Stimulated activated CD8-positive, alpha-beta memory T cell treated with anti-CD3 and anti-CD28 coated beads, Interleukin-7, amount 100 ng/mL, for 48 hours (primary cell): ENCODE data around the gene BCL11B.

Experiments used
- DNase-seq, 2 donors: peaks; one replicate each; pipeline ENCODE4 v3.0.0-alpha.2; 2020; ENCODE audit warnings: low read depth in 1 of 2; ENCODE audit errors: extremely low read depth in 1 of 2

Gene BCL11B

GRCh38 chr14:99203080-99203479 is 68.9 kb downstream of the BCL11B start:
- DNase-seq = no peak

GRCh38 chr14:99202516-99202915 is 69.5 kb downstream of the BCL11B start:
- no peak for DNase-seq

GRCh38 chr14:99201351-99202073 is 70.5 kb downstream of the BCL11B start:
- no peak for DNase-seq

GRCh38 chr14:99200654-99201005 is 71.4 kb downstream of the BCL11B start:
- no peak for DNase-seq

- no peak for DNase-seq
These were observed 71.9 kb downstream of the BCL11B start for GRCh38 chr14:99199846-99200653.

GRCh38 chr14:99198746-99199502 is 73.1 kb downstream of the BCL11B start:
- no peak for DNase-seq

GRCh38 chr14:99196310-99196650 is 75.7 kb downstream of the BCL11B start:
- no peak for DNase-seq

GRCh38 chr14:99195602-99196309 is 76.2 kb downstream of the BCL11B start:
- no peak for DNase-seq

- DNase-seq = no peak
These were observed 77.3 kb downstream of the BCL11B start for GRCh38 chr14:99194736-99195135.

- no peak for DNase-seq
These were observed 77.9 kb downstream of the BCL11B start for GRCh38 chr14:99194136-99194535.

GRCh38 chr14:99192830-99193229 is 79.2 kb downstream of the BCL11B start:
- no peak for DNase-seq

GRCh38 chr14:99192028-99192621 is 79.9 kb downstream of the BCL11B start:
- DNase-seq = no peak

- no peak for DNase-seq
These were observed 80.5 kb downstream of the BCL11B start for GRCh38 chr14:99191395-99192027.

GRCh38 chr14:99190696-99191394 is 81.2 kb downstream of the BCL11B start:
- DNase-seq = no peak

GRCh38 chr14:99189201-99189801 is 82.7 kb downstream of the BCL11B start:
- DNase-seq = no peak

GRCh38 chr14:99188731-99189191 is 83.2 kb downstream of the BCL11B start:
- DNase-seq = no peak

- DNase-seq = no peak
These were observed 84.1 kb downstream of the BCL11B start for GRCh38 chr14:99187858-99188257.

GRCh38 chr14:99186956-99187690 is 84.9 kb downstream of the BCL11B start:
- no peak for DNase-seq
